ENCODE data around the gene UFSP1.
"Not testable (repeated sequence)": the region's sequence is repeated elsewhere in the genome, so short reads cannot be mapped to it uniquely, and the experiment has no call there.

The UFSP1 gene

DNA sequence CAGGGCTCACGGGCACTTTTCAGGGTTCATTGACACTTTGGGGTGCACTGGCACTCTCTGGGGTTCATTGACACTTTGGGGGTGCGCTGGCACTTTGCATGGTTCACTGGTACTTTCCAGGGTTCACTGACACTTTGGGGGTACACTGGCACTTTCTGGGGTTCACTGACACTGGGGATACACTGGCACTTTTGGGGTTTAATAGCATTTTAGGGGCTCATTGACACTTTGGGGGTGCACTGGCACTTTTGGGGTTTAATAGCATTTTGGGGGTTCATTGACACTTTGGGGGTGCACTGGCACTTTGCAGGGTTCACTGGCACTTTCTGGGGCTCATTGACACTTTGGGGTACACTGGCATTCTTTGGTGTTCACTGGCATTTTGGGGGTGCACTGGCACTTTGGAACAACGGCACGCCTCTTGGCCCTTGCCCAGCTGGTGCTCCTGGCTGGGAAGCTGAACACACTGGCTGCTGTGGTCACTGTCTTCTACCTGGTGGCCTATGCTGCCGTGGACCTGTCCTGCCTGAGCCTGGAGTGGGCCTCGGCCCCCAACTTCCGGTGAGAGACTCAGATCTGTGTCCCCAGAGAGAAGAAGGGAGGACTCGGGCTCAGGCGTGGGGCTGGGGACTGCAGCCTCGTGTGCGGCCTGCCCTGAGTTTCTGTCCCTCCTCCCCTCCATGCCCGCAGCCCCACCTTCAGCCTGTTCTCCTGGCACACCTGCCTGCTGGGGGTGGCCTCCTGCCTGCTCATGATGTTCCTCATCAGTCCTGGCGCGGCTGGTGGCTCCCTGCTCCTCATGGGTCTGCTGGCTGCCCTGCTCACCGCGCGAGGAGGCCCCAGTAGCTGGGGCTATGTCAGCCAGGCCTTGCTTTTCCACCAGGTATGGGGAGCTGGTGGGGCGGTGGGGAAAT is 28.6 kb downstream of the UFSP1 start:
- no peak for DNase-seq (ENCODE audit: low read depth, low spot score)

- DNase-seq (ENCODE audit: low read depth, low spot score): no peak
These were observed 29.7 kb downstream of the UFSP1 start for GRCh38 chr7:100859856-100860255.

- no peak for DNase-seq (ENCODE audit: low read depth, low spot score)
These were observed 32.6 kb downstream of the UFSP1 start for GRCh38 chr7:100856871-100857282.

DNA sequence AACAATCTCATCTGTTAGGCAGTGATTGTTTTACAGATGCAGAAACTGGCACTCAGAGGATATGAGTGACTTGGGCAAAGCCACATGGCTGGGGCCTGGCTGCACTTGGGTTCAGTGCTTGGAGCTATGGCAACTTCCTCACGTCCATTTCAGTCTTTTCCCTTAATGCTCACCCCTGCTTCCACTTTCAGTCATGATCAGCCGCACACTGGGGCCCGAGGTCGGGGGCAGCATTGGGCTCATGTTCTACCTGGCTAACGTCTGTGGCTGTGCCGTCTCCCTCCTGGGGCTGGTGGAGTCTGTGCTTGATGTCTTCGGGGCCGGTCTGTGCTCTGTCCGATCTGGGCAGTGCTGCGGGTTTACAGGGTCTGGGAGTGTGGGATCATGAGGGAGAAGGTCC is 34.0 kb downstream of the UFSP1 start:
- no peak for DNase-seq (ENCODE audit: low read depth, low spot score)

DNA sequence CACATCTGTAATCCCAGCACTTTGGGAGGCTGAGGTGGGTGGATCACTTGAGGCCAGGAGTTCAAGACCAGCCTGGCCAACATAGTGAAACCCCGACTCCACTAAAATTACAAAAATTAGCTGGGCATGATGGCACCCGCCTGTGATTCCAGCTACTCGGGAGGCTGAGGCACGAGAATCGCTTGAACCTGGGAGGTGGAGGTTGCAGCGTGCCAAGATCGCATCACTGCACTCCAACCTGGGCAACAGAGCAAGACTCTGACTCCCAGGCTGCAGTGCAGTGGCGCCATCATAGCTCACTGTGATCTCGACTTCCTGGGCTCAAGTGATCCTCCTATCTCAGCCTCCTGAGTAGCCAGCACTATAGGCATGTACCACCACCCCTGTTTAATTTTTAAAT is 34.6 kb downstream of the UFSP1 start:
- not testable (repeated sequence) for DNase-seq (ENCODE audit: low read depth, low spot score)

GRCh38 chr7:100854146-100854895 is 35.2 kb downstream of the UFSP1 start:
- no peak for DNase-seq (ENCODE audit: low read depth, low spot score)

GRCh38 chr7:100852048-100852872 is 37.3 kb downstream of the UFSP1 start, which contains the start of gene SLC12A9:
TSS of gene SLC12A9 (plus strand) at chr7:100852713. CDS start at chr7:100854198, 1,485 bp downstream.
- peak; percentile 65 for DNase-seq (ENCODE audit: low read depth, low spot score)

- no peak for DNase-seq (ENCODE audit: low read depth, low spot score)
These were observed 42.2 kb downstream of the UFSP1 start for GRCh38 chr7:100847360-100847759.

DNA sequence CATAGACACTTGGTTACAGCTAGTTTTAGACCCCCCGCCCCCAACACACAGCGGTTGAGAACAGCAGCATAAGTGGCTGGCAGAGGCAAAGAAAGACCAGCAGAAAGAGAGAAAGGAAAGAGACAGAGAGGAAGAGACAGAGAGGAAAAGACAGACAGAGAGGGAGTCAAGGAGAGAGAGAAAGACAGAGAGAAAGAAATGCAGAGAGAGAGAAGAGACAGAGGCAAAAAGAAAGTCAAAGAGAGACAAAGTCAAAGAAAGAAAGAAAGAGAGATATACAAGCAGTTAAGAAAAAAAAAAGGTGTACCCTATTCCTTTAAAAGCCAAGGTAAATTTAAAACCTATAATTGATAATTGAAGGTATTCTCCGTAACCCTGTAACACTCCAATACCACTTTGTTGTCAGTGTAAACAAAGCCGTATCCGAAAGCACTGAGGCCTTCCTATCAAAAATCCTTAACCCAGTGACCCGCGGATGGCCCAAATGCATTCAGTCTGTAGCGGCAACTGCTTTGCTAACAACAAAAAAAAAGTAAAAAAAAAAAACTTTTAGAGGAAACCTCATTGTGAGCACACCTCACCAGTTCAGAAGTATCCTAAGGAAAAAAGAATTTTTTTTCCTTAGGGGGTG is 48.9 kb downstream of the UFSP1 start:
- DNase-seq (ENCODE audit: low read depth, low spot score): no peak

DNA sequence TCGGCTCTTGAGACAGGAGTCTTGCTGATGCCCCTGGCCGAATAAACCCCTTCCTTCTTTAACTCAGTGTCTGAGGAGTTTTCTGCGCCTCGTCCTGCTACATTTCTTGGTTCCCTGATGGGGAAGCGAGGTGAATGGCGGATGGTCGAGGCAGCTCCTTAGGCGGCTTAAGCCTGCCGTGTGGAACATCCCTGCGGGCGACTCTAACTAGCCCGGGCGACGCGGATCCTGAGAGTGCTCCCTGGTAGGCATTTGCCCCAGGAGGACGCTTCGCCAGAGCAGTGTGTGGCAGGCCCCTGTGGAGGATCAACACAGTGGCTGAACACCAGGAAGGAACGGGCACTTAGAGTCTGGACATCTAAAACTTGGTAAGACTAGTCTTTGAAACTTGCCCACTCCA is 50.2 kb downstream of the UFSP1 start:
- no peak for DNase-seq (ENCODE audit: low read depth, low spot score)

All from brain pericyte (primary cell).